Measurements from ENCODE around the gene ANKRD12. TPM values are rescaled to one million over a fixed set of nuclear protein-coding genes. Genes with fewer than 3 reads are reported as not detected.
"Not testable (repeated sequence)": the region's sequence is repeated elsewhere in the genome, so short reads cannot be mapped to it uniquely, and the experiment has no call there.

The ANKRD12 gene
- total RNA-seq, 1 donor from 2014 or later, result 83.9 TPM

DNA sequence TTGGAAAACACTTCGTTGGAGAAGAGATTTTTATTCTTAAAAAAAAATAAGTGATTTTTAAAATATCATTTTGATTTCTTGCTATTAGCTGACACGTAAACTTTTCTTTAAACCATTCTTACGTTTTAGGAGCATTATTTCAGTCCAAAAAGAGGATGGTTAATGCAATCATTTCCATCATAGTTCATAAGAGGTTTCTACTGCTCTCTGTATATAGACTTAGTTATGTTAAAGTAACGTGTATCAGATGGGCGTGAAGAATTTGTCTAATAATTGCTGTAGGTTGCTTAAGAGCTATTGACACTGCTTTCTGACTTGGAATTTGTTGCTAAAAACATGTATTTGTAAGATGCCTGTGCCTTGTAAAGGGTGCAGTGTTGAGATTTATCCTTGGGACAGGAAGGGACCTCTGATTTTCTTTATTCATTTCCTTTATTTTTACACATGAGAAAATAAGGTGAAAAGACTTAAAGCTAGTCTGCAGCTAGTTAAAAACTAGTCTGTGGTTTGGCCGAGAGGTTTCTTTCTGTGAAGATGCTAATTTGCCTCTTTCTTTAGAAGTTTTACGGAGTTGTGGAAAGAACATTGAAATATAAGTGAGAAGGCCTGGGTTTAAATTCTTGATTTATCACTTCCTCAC, 2.9 kb downstream of the ANKRD12 start:
- intact Hi-C loops (cut with micrococcal nuclease), result loop anchor here (1.0 to 5.0 kb wide), 2 partner anchors 9 to 473 kb away; partner anchors contain the start of gene PPP4R1

DNA sequence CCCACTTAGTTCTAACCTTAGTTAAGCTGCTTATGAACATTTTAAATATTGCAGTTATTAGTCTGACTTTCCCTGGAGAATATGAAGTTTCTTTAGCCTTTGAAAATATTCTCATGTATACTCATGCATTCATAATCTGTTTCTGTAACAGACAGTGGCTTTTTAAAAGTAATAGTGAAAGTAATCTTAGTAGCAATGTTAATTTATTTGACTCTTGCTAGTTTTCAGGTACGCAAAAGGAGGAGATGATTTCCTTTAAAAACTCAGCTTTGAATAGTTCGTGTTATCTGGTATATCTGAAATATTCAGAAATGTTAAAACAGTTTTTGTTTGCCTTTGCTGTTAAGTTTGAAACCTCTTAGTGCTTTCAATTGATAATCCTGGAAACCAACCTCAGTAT, 3.8 kb downstream of the ANKRD12 start:
- intact Hi-C loops (cut with micrococcal nuclease), result loop anchor here (1.0 kb wide), 1 partner anchor 8 kb away; no protein-coding TSS in a partner anchor

DNA sequence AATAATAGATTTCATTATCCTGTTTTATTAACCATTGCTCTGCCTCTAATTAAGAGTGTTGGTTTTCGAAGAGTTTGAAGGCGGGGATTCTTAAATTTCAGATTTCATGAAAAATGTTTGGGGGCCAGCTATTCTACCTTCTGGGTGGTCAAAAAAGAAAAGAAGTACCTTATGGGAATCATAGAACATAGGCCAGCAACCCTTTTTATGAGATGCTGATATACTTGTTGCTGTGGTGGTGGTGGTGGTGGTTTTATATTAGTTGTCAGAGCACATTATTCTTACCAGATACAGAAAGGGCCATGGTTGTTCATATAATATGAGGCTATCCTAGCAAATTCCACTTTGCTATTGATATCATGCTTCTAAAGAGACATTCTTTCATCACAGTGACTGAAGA, 4.4 kb downstream of the ANKRD12 start:
- intact Hi-C loops (cut with micrococcal nuclease), result loop anchor here (1.0 kb wide), 1 partner anchor 7 kb away; no protein-coding TSS in a partner anchor

DNA sequence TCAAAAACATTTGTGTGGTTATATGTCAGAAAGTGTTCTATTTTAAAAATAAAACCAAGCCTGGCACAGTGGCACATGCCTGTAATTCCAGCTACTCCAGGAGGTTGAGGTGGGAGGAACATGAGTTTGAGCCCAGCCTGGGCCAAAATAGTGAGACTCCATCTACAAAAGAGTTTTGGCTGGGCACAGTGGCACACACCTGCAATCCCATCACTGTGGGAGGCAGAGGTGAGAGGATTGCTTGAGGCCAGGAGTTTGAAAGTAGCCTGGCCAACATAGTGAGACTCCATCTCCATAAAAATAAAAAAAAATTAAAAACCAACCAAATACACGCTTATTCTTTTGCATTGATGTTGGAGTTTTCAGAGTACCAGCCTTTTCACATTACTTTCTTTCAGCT, 9.6 kb downstream of the ANKRD12 start:
- intact Hi-C loops (cut with micrococcal nuclease), result loop anchor here (2.0 kb wide), 1 partner anchor 441 kb away; the partner anchor contains the start of gene MTCL1

DNA sequence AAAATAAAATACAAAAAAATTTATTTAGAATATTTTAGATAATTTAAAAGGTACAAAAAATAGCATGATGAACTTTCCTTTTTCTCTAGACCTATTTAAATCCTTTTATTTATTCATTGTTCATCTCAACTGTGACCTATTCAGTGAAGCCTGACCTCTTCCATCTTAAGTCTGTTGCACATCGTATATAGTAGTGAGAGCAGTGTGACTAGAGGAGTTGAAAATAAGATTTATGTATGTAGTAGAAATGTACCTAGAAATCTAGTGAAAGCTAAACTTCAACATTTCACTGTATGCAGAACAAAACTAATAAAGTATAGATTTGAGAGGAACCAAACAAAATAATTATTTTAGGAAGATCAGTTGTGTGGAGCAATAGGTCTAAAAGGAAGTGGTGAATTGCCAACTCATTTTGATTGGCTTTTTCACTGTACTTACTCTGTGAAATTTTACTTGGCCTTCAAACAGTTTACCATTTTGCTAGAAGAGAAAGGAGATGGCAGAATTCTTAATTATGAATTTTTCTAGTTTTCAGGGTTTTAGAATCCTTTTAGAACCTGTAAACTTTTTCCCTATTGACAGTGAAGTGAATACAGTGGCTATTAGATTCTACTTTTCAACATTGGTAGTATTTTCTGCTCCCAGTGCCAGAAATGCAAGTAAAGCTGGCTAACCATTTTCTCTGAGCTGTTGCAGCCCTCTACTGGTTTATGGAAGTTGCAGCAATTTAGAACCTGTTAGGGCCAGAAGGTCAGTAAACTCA, 11.0 kb downstream of the ANKRD12 start:
- intact Hi-C loops (cut with micrococcal nuclease), result loop anchor here (1.0 to 2.0 kb wide), 7 partner anchors 7 to 451 kb away; partner anchors contain the start of genes ANKRD12 and MTCL1

DNA sequence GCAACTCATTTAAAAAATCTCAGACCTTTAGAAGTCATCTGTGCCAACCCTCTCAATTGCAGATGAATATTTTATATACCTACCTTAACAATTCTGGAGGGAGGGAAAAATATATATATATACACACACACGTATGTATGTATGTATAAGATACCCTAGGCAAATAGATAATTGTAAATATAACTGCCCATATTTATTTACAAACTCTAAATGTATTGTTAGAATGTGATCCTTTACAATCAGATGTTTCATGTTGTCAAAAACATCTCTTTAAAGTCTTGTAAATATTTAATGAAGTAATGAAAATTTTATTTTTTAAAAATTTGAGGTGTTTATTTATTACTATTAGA, 11.6 kb downstream of the ANKRD12 start:
- intact Hi-C loops (cut with micrococcal nuclease), result loop anchor here (1.0 to 2.0 kb wide), 6 partner anchors 8 to 451 kb away; partner anchors contain the start of gene ANKRD12

DNA sequence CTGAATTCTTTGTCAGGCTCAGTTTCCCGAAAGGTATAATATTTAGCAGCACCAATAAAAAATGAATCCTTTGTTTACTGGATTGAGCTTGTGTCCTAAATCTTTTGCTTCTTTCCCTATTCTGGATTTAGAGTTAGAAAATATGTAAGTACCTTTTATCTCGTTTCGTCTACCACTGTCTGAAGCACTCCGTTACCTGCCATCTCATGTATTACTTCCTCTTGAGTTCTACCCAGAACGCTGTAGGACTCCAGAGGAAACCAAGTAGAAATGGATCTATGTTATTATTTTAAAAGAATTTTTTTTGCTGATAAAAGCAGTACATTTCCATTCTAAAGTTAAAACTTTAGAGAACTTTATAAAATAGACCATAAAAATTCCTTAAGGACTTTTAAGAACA, 13.5 kb downstream of the ANKRD12 start:
- intact Hi-C loops (cut with micrococcal nuclease), result no loop called here

DNA sequence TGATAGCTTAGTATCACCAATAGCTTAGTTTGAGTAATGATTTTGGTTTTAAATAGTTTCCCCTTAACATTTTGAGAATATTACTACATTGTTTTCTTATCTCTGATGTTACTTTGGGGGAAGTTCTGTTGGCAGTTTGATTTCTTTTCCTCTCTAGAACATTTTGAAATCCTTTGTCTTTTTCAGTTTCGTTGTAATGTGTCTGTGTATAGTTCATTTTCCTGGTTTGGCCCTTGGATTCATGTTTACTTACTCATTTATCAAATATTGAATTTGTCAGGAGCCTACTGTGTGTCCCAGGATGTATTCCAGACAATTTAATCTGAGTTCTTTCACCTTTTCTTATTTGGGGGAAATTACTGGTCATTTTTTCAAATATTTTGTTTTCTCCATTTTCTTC, 16.7 kb downstream of the ANKRD12 start:
- intact Hi-C loops (cut with micrococcal nuclease), result no loop called here

DNA sequence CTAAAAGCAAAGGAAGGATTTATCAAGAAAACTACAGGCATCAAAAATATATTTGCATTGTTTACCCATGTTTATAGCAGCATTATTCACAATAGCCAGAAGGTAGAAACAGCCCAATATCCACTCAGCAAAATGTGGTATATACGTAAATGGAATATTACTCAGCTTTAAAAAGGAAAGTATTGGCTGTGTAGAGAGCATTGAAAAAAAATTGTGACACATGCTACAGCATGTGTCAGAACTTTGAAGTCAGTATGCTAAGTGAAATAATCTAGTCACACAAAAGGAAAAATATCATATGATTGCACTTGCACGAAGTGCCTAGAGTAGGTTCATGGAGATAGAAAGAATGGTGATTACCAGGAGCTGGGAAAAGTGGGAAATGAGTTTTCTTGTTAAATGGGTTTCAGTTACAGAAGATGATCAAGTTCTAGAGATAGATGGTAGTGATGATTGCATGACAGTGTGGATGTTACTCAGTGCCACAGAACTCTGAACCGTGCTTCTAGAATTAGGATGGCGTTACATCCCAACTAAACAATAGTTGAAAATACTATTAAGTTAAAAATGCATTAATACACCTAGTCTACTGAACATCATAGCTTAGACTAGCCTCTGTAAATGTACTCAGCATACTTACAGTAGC, 20.1 kb downstream of the ANKRD12 start:
- intact Hi-C loops (cut with micrococcal nuclease), result no loop called here

DNA sequence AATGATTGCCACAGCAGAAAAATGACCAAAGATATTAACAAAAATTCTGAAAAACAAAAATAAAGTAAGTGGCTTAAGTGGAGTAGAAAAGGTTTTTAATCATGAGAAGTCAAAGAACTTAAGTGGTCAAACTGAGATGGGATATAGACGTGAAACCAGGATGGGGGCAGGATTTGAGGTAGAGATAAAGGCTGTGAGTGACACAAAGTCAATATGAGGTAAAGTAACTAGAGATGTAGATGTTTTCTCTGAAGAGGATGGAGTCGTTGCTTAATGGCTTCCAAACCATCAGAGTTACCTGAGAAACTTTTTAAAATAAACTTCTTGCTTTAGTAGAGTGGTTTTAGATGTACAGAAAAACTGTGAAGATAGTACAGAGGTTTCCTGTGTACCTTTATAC, 21.2 kb downstream of the ANKRD12 start:
- intact Hi-C loops (cut with micrococcal nuclease), result no loop called here

DNA sequence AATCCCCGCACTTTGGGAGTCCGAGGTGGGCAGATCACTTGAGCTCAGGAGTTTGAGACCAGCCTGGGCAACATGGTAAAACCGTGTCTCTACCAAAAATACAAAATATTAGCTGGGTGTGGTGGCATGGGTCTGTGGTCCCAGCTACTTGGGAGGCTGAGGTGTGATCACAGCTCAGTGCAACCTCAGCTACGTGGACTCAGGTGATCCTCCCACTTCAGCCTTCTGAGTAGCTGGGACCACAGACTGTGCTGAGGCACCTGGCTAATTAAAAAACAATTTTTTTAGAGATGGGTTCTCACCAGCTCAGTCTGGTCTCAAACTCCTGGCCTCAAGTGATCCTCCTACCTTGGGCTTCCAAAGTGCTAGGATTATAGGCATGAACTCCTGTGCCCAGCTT, 23.4 kb downstream of the ANKRD12 start:
- intact Hi-C loops (cut with micrococcal nuclease), result no loop called here

DNA sequence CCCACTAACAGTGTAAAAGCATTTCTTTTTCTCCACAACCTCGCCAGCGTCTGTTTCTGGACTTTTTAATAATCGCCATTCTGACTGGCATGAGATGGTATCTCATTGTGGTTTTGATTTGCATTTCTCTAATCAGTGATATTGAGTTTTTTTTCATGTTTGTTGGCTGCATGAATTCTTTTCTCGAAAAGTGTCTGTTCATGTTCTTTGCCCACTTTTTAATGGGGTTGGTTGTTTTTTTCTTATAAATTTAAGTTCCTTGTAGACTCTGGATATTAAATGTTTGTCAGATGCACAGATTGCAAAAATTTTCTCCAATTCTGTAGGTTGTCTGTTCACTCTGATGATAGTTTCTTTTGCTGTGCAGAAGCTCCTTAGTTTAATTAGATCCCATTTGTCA, 26.1 kb downstream of the ANKRD12 start:
- intact Hi-C loops (cut with micrococcal nuclease), result not testable (repeated sequence)

DNA sequence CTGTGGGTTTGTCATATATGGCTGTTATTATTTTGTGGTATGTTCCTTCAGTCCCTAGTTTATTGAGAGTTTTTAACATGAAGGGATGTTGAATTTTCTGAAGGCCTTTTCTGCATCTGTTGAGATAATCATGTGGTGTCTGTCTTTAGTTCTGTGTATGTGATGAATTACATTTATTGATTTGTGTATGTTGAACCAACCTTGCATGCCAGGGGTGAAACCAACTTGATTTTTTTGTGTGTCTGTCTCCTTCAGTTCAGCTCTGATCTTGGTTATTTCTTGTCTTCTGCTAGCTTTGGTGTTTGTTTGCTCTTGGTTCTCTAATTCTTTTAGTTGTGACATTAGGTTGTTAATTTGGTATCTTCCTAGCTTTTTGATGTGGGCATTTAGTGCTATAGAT, 27.6 kb downstream of the ANKRD12 start:
- intact Hi-C loops (cut with micrococcal nuclease), result not testable (repeated sequence)

DNA sequence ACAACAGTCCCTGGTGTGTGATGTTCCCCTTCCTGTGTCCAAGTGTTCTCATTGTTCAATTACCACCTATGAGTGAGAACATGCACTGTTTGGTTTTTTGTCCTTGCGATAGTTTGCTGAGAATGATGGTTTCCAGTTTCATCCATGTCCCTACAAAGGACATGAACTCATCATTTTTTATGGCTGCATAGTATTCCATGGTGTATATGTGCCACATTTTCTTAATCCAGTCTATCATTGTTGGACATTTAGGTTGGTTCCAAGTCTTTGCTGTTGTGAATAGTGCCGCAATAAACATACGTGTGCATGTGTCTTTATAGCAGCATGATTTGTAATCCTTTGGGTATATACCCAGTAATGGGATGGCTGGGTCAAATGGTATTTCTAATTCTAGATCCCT, 29.3 kb downstream of the ANKRD12 start:
- intact Hi-C loops (cut with micrococcal nuclease), result not testable (repeated sequence)

DNA sequence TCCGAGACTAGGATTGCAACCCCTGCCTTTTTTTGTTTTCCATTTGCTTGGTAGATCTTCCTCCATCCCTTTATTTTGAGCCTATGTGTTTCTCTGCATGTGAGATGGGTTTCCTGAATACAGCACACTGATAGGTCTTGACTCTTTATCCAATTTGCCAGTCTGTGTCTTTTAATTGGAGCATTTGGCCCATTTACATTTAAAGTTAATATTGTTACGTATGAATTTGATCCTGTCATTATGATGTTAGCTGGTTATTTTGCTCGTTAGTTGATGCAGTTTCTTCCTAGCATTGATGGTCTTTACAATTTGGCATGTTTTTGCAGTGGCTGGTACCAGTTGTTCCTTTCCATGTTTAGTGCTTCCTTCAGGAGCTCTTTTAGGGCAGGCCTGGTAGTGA, 32.9 kb downstream of the ANKRD12 start:
- intact Hi-C loops (cut with micrococcal nuclease), result not testable (repeated sequence)

DNA sequence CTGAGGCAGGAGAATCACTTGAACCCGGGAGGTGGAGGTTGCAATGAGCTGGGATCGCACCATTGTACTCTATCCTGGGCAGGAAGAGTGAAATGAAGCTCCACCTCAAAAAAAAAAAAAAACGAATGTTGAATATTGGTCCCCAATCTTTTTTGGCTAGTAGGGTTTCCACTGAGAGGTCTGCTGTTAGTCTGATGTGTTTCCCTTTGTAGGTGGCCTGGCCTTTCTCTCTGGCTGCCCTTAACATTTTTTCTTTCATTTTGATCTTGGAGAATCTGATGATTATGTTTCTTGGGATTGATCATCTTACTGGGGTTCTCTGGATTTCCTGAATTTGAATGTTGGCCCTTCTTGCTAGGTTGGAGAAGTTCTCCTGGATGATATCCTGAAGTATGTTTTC, 35.3 kb downstream of the ANKRD12 start:
- intact Hi-C loops (cut with micrococcal nuclease), result not testable (repeated sequence)

DNA sequence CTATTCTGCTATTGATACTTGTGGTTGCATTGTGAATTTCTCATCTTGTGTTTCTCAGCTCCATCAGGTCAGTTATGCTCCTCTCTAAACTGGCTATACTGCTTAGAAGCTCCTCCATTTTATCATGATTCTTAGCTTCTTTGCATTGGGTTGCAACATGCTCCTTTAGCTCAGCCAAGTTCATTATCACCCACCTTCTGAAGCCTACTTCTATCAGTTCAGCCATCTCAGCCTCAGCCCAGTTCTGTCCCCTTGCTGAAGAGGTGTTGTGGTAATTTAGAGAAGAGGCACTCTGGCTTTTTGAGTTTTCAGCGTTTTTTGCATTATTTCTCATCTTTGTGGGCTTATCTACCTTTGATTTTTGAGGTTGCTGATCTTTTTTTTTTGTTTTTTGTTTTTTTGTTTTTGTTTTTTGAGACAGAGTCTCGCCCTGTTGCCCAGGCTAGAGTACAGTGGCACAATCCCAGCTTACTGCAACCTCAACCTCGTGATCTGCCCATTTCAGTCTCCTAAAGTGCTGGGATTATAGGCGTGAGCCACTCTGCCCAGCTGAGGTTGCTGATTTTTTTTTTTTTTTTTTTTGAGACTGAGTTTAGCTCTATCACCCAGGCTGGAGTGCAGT, 36.0 kb downstream of the ANKRD12 start:
- intact Hi-C loops (cut with micrococcal nuclease), result no loop called here

DNA sequence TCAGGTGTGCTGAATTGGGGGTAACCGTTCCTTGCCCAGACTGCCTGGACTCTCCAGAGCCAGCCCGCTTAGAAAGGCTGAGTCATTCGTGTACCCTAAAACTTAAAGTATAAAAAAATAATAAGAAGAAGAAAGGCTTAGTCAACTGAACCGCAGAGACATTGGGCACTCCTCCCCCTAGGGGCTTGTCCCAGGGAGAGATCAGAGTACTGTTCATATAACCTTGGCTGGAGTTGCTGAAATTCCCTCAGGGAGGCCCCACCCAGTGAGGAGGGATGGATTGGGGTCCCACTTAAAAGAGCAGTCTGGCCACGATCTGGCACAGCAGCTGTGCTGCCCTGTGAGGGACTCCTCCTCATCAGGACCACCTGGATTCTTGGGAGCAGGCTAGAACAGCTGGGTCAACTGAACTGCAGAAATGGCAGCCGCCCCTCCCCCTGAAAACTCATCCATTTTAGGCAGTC, 37.2 kb downstream of the ANKRD12 start:
- intact Hi-C loops (cut with micrococcal nuclease), result no loop called here

DNA sequence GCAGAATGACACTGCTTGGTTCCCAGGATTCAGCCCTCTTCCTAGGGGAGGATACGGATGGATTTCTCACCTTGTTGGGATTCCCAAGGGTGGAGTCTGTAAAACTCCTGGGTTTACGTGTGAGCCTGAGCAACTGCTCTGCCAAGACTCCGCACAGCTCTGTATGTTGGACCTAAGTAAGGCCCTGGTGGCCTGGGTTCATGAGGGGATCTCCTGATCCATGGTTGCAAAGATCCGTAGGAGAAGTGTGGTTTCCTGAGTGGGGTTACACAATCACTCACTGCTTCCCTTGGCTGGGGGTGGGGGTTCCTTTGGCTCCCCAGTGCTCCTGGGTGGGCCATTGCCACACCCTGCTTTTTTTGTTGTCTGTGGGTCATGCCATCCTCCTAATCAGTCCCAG, 37.7 kb downstream of the ANKRD12 start:
- intact Hi-C loops (cut with micrococcal nuclease), result no loop called here

DNA sequence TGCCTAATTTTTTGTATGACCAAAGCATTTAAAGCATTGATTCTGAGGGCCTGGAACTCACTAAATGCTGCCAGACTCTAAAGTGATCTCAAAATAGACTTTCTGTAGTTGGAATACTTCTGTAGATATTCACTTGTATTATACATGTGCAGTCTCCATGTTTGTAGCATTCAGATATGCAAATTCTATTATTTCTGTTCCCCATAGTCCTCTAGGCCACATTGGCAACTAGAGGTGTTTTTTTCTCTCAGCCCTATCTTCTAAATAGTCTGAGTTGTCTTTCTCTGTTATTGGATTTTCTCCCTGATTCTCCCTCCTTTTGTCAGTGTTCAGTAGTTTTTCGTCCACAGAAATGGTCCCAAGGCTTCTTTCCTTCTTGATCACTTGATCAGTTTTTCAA, 38.5 kb downstream of the ANKRD12 start:
- intact Hi-C loops (cut with micrococcal nuclease), result no loop called here

DNA sequence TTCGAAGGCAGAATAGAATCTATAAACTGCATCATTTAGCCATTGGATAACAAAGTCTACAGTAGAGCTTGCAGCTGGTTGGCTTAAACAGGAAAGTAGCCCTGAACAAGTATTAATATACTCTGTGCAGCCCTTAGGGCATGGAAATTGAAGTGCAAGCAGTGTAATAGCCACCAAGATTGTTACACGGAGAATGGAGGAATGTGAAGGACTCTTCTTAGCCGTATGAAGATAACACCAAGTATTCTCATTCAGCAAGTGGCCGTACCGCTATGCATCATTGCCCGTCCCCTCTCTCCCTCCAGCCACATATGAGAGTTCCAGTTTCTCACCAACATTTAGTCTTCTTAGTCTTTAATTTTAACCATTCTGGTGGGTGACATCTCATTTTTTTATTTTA, 40.5 kb downstream of the ANKRD12 start:
- intact Hi-C loops (cut with micrococcal nuclease), result no loop called here

DNA sequence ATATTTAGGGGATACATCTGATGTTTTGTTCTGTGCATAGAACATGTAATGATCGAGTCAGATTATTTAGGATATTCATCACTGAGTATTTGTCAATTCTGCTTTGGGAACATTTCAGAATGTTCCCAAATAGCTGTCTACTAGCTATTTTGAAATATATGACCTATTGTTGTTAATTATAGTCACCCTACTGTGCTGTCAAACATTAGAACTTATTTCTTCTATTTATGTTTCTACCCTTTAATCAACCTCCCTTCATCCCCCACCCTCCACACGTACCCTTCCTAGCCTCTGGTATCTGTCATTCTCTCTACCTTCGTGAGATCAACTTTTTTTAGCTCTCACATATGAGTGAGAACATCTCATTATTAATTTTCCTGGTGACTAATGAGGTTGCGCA, 40.9 kb downstream of the ANKRD12 start:
- intact Hi-C loops (cut with micrococcal nuclease), result no loop called here

All from T-helper 1 cell treated with Interleukin-12 subunit alpha and Interleukin-12 subunit beta and Interleukin-4 antibody, amounts not matched to agents 30 ng/mL and 1 ng/mL, for 36 hours (primary cell).